Adipose tissue (tissue), 3 donors: Measurements from ENCODE around the gene SHB. TPM values are rescaled to one million over a fixed set of nuclear protein-coding genes. Genes with fewer than 3 reads are reported as not detected.

Source experiments
- H3K27ac ChIP-seq: one replicate; pipeline ENCODE4 v1.5.1; 2013; ENCODE audit warnings: low read depth, low read length
- WGBS, 3 donors: extraction: QIAGEN DNeasy Blood & Tissue Kit; methylation state at CpG; one replicate each; pipeline ENCODE4 v1.1.7; 2013; 5-methylcytosine and 5-hydroxymethylcytosine counted together
- polyA plus RNA-seq, 3 donors: library from polyadenylated mRNA; stranded (reverse); fragments of 200-250 nt; gene quantifications; one replicate each; pipeline ENCODE4 v1.2.3, GENCODE V29; 2013
- donor health status: healthy with polysubstance abuse.
- donor health status: Bipolar disorder and iron deficiency.
- donor health status: healthy.

The SHB gene
- polyA plus RNA-seq, 3 donors: 3.5 to 18.9 (median 8.4) TPM

DNA sequence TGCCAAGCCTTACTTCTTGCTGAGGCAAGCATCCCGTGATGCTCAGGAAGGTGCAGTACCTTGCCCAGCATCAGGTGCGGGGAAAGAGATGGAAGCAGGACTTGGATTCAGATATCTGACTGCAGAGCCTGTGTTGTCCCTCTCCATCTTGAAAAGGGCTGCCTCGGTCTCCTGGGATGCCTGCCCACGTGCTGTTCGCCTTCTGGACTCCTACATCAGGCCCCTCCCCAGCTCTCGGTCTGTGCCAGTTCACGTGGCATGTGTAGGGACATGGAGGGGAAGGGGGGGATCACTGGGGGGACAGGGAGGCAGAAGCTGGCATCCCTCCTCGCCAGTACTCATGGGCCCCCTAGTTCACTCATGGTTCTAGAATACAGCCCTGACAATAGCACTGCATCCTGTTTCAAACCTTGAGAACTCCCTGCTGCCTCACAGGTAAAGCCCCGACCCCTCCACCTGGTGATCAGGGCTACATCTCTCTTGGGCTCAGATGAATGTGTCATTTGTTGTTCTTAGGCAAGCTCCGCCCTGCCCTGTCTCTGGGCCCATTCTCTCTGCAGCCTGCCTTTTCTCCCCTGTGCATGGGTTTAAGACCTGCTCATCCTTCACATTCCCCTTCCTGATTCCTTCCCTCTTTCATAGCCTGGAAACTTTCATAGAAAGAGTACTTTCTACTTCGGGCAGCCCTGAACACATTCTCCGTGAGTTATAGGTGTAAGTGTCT is 126.2 kb downstream of the SHB start:
- H3K27ac ChIP-seq: no peak overlapping the region
- 85 to 91% (median 89%) methylated on average over 12 of the region's 12 CpGs for WGBS, 3 donors

DNA sequence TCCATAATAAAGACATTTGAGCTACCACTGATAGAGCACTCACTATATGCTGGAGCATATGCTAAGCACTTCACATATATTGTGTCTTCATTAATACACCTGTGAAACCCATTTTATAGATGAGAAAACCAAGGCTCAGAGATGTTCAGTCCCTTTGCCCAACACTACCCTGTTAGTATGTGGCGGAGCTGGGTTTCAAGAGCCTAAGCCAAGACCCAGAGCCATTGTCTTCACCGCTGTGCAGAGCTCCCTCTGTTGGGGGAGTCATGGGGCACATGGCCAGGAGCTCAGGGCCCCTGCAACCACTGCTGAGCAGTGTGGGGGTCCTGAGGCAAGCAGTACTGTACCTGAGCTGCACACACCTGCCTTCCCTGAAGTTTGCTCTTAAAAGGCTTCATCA is 127.8 kb downstream of the SHB start:
- 96 to 98% (median 97%) methylated on average over 2 of the region's 2 CpGs for WGBS, 3 donors
- no peak overlapping the region for H3K27ac ChIP-seq

DNA sequence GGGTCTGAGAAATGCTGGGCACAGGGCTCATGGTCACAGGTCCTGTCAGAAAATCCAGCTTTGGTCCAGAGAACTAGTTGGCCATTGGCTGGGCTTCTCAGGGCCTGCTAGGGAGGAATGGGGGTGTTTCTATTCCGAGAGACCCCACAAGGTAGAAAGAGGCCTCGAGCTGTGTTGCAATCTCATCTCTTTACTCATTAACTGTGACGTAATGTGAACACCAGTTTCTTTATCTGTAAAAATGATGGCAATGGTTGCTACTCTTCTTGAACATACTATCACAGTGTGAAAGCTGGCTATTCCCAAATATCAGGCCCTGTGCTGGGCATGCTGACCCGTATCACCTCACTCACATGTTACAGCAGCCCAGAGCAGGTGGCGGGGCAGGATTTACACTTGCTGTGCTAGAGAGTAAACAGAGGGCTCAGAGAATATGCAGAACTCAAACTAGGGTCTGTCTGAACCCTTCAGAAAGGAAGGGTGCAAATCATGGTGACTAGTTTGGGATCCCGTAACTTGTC is 129.4 kb downstream of the SHB start:
- 74 to 78% (median 75%) methylated on average over 6 of the region's 6 CpGs for WGBS, 3 donors
- H3K27ac ChIP-seq: no peak overlapping the region

DNA sequence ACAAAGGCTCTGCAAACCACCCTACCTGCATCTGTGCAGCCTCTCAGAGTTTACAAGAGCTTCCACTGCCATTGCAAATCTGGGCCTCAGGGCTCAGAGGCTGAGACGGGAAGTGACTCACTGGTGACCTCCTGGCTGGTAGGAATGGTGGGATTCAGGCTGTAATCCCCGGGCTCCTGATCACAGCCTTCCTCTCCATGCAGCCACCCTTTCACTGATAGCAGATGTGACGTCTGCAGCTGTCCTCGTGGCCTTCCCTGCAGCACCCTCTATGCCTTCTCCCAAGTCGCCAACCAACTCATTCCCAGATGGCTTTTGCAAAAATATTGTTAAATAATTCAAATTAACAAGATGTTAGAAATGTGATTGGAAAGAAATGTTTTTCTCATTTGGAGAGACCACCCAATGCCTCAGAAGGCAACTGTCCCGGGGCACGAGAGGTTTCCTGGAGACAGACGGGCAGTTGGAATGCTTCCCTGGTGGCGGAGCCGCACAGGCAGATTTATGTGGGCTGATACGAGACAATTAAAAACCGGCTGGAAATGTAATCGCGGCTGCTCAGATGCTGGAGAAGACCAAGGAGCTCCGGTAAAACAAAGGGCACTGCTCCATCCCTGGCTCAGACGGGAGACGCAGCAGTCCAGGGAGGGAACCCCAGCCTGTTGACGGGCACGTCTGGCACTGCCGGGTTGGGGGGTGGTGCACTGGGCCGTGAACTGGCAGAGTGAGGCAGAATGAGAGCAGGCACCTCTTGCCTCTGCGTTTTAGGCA is 130.7 kb downstream of the SHB start:
- 54 to 62% (median 58%) methylated on average over 22 of the region's 22 CpGs for WGBS, 3 donors
- no peak overlapping the region for H3K27ac ChIP-seq

DNA sequence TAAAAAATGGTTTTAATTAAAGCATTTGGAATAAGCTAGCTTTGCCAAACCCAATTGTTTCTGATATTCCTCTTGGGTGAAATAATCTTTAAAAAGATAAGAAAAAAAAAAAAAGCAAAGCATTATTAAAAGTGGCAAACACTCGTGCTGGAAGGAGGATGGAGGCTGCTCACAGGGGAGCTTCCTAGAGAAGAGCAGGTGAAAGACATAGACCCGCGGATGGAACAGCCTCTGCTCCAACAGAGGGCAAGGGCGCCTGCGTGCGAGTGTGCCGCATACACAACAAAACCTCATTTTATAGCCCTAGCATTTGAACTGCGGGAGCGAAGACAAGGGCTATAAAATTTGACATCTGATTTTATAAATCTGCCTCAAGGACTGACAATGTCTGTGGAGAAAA is 131.7 kb downstream of the SHB start:
- WGBS, 3 donors: 89 to 93% (median 90%) methylated on average over 9 of the region's 9 CpGs
- no peak overlapping the region for H3K27ac ChIP-seq

DNA sequence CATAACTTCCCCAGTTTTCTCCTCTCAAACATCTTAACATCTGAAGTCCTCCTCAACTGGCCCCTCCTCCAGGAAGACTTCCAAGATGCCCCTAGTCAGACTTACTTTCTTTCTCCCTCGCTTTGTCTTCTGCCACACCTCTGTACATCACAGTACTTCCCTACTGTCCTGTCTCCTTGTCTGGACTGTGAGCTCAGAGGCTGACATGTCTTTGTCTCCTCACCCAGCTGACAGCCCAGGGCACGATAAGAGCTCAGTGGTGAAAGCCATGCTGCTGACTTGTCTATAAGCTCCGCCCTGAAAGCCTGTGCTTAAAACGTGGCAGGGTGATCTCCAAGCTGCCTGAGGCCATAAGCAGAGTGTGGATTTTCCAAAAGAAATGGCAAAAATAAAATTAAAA is 132.1 kb downstream of the SHB start:
- WGBS, 3 donors: 60 to 69% (median 65%) methylated on average over 4 of the region's 4 CpGs
- H3K27ac ChIP-seq: no peak overlapping the region

DNA sequence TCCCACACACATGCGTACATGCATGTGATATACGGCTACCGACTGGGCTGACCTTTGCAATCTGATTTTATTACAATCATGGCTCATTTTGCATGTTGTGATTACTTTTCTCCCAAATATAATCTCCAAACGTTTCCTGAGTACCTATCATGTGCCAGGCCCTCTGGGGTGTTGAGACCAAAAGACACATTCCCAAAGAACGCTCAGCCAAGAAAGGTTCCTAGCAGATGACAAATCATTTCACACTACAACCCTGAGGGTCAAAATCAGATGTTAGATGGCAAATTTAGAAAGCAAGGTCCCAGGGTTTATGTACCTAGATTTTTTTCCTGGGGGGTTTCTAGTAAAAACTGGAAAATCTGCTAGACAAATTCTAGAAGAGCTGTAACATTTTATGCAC is 132.7 kb downstream of the SHB start:
- 79 to 84% (median 80%) methylated on average over 5 of the region's 5 CpGs for WGBS, 3 donors
- no peak overlapping the region for H3K27ac ChIP-seq

DNA sequence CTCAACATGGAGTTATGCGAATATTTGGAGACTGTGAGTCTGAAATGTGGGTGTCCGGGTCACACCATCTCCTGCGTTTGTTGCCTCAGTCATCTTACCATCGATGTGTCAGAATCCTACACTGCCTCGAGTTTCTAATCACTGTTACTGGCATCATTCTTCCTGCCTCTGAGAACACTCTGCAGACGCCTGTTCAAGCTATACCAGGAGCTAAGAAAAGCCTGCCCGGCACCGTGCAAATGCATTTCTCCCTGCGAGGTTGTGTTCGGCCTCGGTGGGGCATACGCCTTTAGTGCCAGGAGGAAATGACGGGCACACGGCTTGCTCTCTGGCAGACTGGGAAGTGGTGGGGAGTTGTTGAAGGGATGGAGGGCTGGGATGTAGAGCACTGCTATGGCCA is 133.9 kb downstream of the SHB start:
- WGBS, 3 donors: 89 to 91% (median 91%) methylated on average over 14 of the region's 14 CpGs
- no peak overlapping the region for H3K27ac ChIP-seq

DNA sequence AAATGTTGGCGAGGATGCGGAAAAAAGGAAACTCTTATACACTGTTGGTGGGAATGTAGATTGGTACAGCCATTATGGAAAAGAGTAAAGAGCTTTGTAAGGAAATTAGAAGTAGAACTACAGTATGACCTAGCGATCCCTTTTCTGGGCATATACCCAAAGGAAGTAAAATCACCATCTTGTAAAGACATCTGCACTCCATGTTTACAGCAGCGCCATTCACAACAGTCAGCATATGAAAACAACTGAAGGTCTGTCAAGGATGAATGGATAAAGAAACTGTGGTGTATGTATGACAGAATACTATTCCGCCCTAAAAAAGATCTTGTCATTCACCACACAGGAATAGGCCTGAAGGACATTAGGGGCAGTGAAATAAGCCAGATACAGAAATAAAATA is 137.4 kb downstream of the SHB start:
- no peak overlapping the region for H3K27ac ChIP-seq
- WGBS, 3 donors: 91 to 94% (median 93%) methylated on average over 5 of the region's 5 CpGs

DNA sequence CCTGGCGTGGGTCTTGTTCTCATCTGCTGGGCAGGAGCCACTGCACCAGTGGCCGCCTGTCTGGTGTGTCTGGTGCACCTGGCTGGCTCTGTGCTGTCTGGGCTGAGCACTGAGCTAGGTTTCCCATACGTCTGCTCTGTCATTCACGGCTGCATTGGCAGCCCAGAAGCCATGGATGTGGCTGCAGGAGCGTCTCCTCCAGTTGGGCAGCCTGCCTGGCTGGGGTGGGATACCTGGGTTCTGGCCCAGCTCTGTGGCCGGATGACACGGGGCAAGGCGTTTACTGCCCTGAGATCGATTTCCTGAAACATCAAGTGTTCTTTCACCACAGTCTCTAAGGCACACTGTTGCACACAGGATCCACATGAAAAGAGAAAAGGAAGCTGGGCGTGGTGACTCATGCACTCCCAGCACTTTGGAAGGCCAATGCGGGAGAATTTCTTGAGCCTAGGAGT is 139.6 kb downstream of the SHB start:
- WGBS, 3 donors: 41 to 80% (median 60%) methylated on average over 11 of the region's 11 CpGs
- no peak overlapping the region for H3K27ac ChIP-seq

DNA sequence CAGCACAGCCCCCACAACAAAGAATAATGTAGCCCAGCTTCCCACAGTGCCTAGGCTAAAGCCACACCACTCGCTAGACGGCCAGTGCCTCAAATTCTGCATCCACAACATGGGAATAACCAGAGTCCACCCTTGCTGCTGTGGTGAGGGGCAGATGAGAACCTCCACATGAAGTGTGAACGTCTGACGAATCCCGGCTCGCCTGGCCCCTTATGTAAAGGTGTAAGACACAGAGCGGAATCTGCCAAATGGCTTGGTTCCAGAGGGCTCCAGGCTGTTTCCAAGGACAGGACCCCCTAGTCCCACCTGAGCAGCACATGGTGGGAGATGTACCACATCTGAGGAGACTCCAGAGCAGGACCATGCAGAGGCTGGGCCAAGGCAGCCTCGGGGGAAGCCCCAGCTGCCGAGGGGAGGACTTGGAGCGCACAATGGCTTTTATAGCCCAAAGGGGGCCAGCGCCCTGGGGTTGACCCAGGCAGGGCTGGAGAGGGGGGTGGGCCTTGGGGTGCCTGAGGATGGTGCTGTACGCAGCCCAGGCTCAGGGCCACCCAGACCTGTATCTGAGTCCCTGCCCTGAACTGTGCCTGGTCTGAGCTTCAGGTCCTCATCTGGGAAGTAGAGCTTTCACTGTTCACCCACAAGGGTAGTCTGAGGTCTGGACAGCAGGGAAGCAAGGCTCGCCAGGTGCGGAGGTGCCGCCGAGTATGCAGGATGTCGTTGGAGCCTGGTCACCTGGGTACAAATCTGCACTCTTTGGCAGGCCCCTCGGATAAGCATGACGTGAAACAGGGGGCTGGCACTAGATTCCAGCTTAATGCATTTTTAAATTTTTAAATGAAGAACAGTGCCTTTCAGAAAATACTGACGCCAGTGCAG is 140.2 kb downstream of the SHB start:
- WGBS, 3 donors: 79 to 85% (median 81%) methylated on average over 20 of the region's 20 CpGs
- H3K27ac ChIP-seq: no peak overlapping the region

DNA sequence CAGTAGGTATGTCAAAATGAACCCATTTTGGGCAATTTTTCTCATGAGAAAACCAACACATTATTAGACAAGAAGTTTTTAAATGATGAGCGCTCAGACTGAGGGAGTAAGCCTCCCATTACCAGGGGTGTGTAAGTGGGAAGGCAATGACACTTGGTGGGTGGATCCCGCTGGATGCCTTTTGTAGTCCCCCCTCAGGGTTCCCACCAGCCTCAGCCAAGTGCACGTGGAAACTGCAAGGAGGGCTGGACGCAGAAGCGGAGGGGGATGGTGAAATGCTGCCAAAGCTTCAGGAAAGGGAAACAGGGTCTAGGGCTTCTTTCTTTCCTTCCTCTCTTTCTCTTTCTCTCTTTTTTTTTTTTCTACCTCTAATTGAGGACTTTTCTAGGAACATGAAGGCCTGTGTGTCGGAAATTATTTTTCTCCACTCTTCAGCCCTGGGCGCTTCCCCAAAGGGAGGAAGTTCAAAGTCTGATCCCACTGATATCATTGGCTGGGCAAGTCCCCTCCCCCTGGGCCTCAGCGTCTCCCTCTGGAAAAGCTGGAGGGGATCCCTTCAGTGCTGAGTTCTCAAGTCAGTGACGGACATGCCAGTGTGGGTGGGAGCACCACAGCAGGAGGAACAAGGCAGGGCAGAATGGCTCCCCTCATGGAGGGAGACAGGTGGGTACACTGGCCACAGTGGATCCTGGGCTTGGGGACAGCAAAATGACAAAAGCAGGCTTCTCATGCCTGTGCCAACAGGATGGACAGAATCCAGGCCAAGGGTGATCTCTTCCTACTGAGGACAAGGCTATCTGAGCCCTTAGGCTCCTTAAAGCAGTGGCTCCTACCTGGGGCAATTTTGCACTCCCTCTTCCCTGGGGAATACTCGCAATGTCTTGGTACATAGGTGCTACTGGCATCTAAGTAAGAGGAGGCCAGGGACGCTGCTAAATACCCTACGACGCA is 141.2 kb downstream of the SHB start:
- no peak overlapping the region for H3K27ac ChIP-seq
- 63 to 88% (median 65%) methylated on average over 12 to 13 of the region's 13 CpGs for WGBS, 3 donors

DNA sequence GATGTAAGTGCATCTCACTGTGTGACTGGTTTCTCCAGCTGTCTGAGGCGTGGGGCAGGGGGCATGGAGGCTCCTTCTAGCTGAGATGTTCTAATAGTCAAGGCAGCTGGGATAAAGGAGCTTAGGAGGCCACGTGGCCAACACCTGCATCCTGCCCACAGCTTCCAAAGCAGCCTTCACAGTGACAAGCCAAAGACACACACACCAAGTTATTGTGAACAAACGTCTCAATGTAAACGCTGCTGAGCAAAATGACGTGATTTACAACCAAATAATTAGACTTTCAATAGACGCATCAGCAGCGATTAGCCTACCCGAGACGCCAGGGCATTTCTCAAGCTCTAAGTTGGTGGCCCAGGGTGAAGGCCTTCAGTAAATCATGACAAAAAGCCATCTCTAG is 141.9 kb downstream of the SHB start:
- H3K27ac ChIP-seq: no peak overlapping the region
- WGBS, 3 donors: 70 to 79% (median 72%) methylated on average over 9 of the region's 9 CpGs

DNA sequence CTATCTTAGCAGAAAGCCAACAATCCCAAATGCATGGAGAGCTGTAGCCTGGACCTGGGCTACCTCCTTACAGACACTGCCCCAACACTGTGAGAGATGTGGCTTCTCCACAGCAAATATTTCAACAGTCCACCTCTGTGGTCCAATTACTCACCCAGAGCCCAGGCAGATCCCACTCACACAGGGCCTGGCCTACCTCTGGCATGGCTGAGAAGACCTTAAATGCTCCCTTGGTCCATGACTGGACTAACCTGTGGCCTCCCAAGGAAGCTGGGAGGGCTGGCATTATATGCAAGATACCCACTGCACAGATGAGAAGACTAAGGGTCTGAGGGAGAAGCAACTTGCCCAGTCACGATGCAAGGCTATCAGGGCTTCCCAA is 142.3 kb downstream of the SHB start:
- 87 to 95% (median 88%) methylated on average over 1 of the region's 1 CpG for WGBS, 3 donors
- H3K27ac ChIP-seq: no peak overlapping the region

DNA sequence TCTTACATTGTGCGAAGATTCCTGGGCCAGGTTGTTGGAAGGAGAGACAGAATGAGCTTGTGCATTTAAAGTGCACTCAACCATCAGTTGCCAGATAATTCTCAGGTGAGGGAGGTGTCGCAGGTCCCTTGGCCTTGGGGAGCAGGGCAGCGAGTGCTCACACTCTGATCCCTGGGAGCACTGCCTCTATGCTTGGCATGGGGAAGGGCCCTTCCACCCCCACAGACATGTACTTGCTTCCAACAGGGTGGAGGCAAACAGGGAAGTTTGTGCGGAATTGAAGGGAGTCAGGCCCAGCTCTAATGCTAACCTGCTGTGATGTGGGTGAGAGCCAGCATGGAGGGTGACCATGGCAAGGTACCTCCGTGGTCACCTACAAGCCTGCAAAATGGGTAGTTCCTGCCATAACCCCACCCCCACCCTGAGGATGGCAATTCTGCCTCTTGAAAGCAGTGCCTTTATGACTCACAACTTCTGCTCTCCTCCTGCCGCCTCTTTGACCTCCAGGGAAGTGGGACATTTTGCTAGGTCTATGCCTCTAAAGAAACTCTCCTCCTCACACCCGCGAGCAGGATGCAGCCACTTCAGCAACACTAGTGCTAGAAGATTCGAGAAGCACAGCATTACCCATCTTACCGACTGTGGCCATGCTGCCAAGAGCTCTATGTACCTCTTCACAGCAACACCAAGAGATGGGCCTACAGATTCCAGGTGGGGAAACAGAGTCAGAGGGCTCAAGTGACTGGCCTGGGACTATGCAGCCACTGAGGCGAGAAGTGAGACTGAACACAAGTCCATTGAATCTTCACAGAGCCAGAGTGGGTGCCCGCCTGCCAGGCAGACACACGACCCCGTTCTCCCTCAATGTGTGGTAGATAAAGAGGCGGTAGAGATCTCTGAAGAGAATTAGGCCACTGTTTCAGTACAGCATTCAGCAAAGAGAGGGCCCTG is 143.0 kb downstream of the SHB start:
- 84 to 88% (median 85%) methylated on average over 15 of the region's 15 CpGs for WGBS, 3 donors
- H3K27ac ChIP-seq: no peak overlapping the region

DNA sequence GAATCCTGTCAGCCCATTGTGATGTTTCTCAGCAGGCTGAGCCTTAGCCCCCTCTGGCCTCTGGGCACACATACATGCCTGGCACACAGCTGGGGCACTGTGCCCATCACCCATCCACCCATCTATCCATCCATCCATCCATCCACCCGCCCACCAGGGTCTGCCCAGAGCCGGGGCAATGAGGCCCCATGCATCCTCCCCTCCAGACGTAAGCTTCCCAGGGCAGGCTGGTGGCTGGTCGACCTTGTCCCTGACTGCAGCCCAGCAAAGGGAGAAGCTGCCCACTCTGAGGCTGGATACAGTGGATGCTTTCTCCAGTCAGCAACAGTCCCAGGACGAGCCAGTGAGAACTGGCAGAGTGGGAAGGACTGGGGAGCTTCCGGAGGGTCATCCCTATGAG is 144.0 kb downstream of the SHB start:
- no peak overlapping the region for H3K27ac ChIP-seq
- 82 to 90% (median 87%) methylated on average over 6 of the region's 6 CpGs for WGBS, 3 donors

DNA sequence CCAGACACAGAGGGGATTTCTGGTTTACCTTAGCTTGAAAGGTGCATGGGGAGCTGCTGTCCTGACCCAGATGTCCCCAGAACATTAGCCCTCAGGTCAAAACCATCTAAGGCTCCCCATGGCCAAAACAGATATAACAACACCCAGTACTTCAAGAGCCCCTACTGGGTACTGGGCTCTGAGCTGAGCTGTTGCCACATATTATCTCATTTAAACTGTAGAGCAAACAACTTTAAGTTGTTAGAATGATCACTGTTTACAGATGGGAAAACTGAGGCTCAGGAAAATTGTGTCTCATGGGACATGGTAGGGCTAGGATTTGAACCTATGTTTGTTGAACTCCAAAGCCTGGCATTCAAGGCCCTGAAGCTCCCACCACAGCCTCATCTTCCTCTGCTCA is 144.5 kb downstream of the SHB start:
- H3K27ac ChIP-seq: no peak overlapping the region
